T-cell (primary cell): ENCODE data around the gene INPP4B. TPM values are rescaled to one million over a fixed set of nuclear protein-coding genes. Genes with fewer than 3 reads are reported as not detected.

Source experiments
- ATAC-seq, 4 experiments: fragments of 200-7000 bp in 3 of 4; fragments of 150-1000 bp in 1 of 4; cut with Tn5 transposase; replicated peaks in 1 of 4; 1 replicate in 3 of 4; 2 replicates in 1 of 4; pipeline ENCODE4 v1.10.0; 2021; ENCODE audit warnings: moderate library complexity in 3 of 4, mild to moderate bottlenecking in 2 of 4, moderate number of reproducible peaks in 1 of 4
- CTCF ChIA-PET, 2 donors: fragments of 300-600 bp; sonication (Branson Sonifier 250); formaldehyde crosslinking; loops; one replicate each; lab custom pipeline; 2022; ENCODE audit warnings: antibody characterized with exemption in 2 of 2; lab: Charles Lee
- POLR2A ChIA-PET, 2 donors: fragments of 300-600 bp; sonication (Branson Sonifier 250); formaldehyde crosslinking; loops; one replicate each; lab custom pipeline; 2022; ENCODE audit warnings: antibody characterized with exemption in 2 of 2; lab: Charles Lee
- DNase-seq, 35 experiments: peaks; one replicate each; pipeline versions ENCODE4 v3.0.0 to v3.0.0-alpha.2; 2013 to 2023
- H3K27ac ChIP-seq: one replicate; pipeline ENCODE4 v1.5.1; 2013; ENCODE audit warnings: low read length
- H3K27me3 ChIP-seq, 2 experiments: replicated peaks in 1 of 2; 1 replicate in 1 of 2; 2 replicates in 1 of 2; pipeline versions ENCODE4 v1.6.1 to v1.7.0; 2013; ENCODE audit warnings: low read length in 1 of 2, mixed read lengths in 1 of 2; ENCODE audit not compliant: control insufficient read depth in 2 of 2, insufficient read depth in 2 of 2; ENCODE audit errors: extremely low read depth in 1 of 2
- H3K36me3 ChIP-seq, 2 donors: 1 replicate in 1 of 2; 2 replicates in 1 of 2; pipeline versions ENCODE4 v1.6.1 to v1.7.0; 2013; ENCODE audit warnings: low read length in 1 of 2; ENCODE audit not compliant: control insufficient read depth in 2 of 2, insufficient read depth in 1 of 2; ENCODE audit errors: extremely low read depth in 1 of 2
- H3K4me1 ChIP-seq, 2 experiments: 1 replicate in 1 of 2; 2 replicates in 1 of 2; pipeline versions ENCODE4 v1.6.1 to v1.7.0; 2013; ENCODE audit warnings: low read length in 2 of 2, mixed read lengths in 1 of 2; ENCODE audit not compliant: insufficient read depth in 2 of 2, control insufficient read depth in 1 of 2; ENCODE audit errors: extremely low read depth in 1 of 2
- H3K4me3 ChIP-seq, 2 donors: 1 replicate in 1 of 2; 2 replicates in 1 of 2; pipeline versions ENCODE4 v1.5.1 to v1.7.0; 2013; ENCODE audit warnings: mild to moderate bottlenecking in 2 of 2, low read length in 1 of 2, moderate library complexity in 1 of 2; ENCODE audit not compliant: control insufficient read depth in 1 of 2; ENCODE audit errors: extremely low read depth in 1 of 2
- H3K9me3 ChIP-seq: 2 replicates; pipeline ENCODE4 v1.7.0; 2013
- H3K27ac Mint-ChIP-seq, 2 donors: one replicate each; pipeline ENCODE4 v1.8.0; 2020 to 2021; ENCODE audit warnings: mild to moderate bottlenecking in 2 of 2, mixed read lengths in 2 of 2
- H3K27me3 Mint-ChIP-seq, 2 donors: one replicate each; pipeline ENCODE4 v1.8.0; 2021 to 2022; ENCODE audit warnings: mixed read lengths in 2 of 2
- H3K36me3 Mint-ChIP-seq: one replicate; pipeline ENCODE4 v1.8.0; 2021; ENCODE audit warnings: mixed read lengths
- H3K4me1 Mint-ChIP-seq, 3 donors: one replicate each; pipeline ENCODE4 v1.8.0; 2020 to 2022; ENCODE audit warnings: mixed read lengths in 3 of 3, mild to moderate bottlenecking in 1 of 3
- H3K4me3 Mint-ChIP-seq, 3 donors: one replicate each; pipeline ENCODE4 v1.8.0; 2020 to 2022; ENCODE audit warnings: mild to moderate bottlenecking in 3 of 3, mixed read lengths in 3 of 3, moderate library complexity in 3 of 3
- H3K9me3 Mint-ChIP-seq, 3 donors: one replicate each; pipeline ENCODE4 v1.8.0; 2020 to 2022; ENCODE audit warnings: mixed read lengths in 3 of 3
- WGBS: methylation state at CpG from one replicate; pipeline ENCODE4 v1.1.5; 2013; ENCODE audit warnings: missing lambda C conversion rate; ENCODE audit not compliant: insufficient coverage; 5-methylcytosine and 5-hydroxymethylcytosine counted together
- total RNA-seq, 35 experiments: library from RNA in 6 of 35; stranded (reverse) in 6 of 35; fragments of 120-200 nt in 1 of 35; gene quantifications; one replicate each; pipeline versions ENCODE4 v1.2.1 to v1.2.4 and lab custom pipeline; 2013 to 2026

INPP4B gene
- total RNA-seq, 5 donors from 2014 or later (not counting 1 experiment from before 2014, with no cell fraction given) = 47.4 to 99.7 (median 71.3) TPM

GRCh38 chr4:142158980-142159379 lies 687.1 kb downstream of the INPP4B start:
- no peaks in the 10 kb centered on the region for H3K9me3 Mint-ChIP-seq
- H3K4me3 ChIP-seq = no peak overlapping the region
- H3K27me3 Mint-ChIP-seq = no peaks in the 10 kb centered on the region
- peaks cover 0 to 26% of the 10 kb centered on the region in 2 donors for H3K36me3 ChIP-seq
- no peaks in the 10 kb centered on the region for H3K27me3 ChIP-seq
- H3K27ac ChIP-seq = no peak overlapping the region
- H3K4me1 ChIP-seq = no peaks in the 10 kb centered on the region
- ChIA-PET CTCF (no interaction called here), POLR2A (interaction anchor here in 1 of 2 donors (0.7 kb wide), 1 partner anchor 18 kb away, joined by 4 read pairs; no protein-coding TSS in a partner anchor)
- H3K4me3 Mint-ChIP-seq = no peak overlapping the region
- peaks cover 11 to 26% (median 13%) of the 10 kb centered on the region in 3 donors for H3K4me1 Mint-ChIP-seq
- no CpG with 5 or more reads among the region's 2 CpGs for WGBS
- H3K27ac Mint-ChIP-seq = no peak overlapping the region
- H3K9me3 ChIP-seq = no peaks in the 10 kb centered on the region
- DNase-seq (no peak), ATAC-seq (no peak)
- H3K36me3 Mint-ChIP-seq = peaks cover 73% of the 10 kb centered on the region

GRCh38 chr4:142156256-142156655 lies 689.8 kb downstream of the INPP4B start:
- Histone ChIP-seq H3K36me3 (peaks cover 0 to 31% of the 10 kb centered on the region in 2 donors), H3K9me3 (no peaks in the 10 kb centered on the region), H3K4me3 (no peak overlapping the region), H3K27me3 (no peaks in the 10 kb centered on the region), H3K4me1 (no peaks in the 10 kb centered on the region), H3K27ac (no peak overlapping the region)
- Mint-ChIP-seq H3K4me3 (no peak overlapping the region), H3K36me3 (peaks cover 69% of the 10 kb centered on the region), H3K9me3 (no peaks in the 10 kb centered on the region), H3K27me3 (no peaks in the 10 kb centered on the region), H3K4me1 (peaks cover 15 to 28% (median 17%) of the 10 kb centered on the region in 3 donors), H3K27ac (peak overlapping the region in 1 of 2 donors; percentile 39)
- DNase-seq (no peak), ATAC-seq (no peak)
- ChIA-PET POLR2A (no interaction called here), CTCF (no interaction called here)

- POLR2A ChIA-PET = interaction anchor here (0.8 to 1.0 kb wide), 2 partner anchors 8 to 397 kb away, joined by 3 read pairs; no protein-coding TSS in a partner anchor
Observed at GRCh38 chr4:142155347-142155746, 690.8 kb downstream of the INPP4B start.

GRCh38 chr4:142150483-142150882 lies 695.6 kb downstream of the INPP4B start:
- Histone ChIP-seq H3K4me3 (no peak overlapping the region), H3K4me1 (no peaks in the 10 kb centered on the region), H3K27me3 (no peaks in the 10 kb centered on the region), H3K9me3 (no peaks in the 10 kb centered on the region), H3K36me3 (peaks cover 4 to 34% of the 10 kb centered on the region in 2 donors), H3K27ac (no peak overlapping the region)
- ATAC-seq (no peak), DNase-seq (no peak)
- peaks cover 19 to 44% (median 43%) of the 10 kb centered on the region in 3 donors for H3K4me1 Mint-ChIP-seq
- peaks cover 61% of the 10 kb centered on the region for H3K36me3 Mint-ChIP-seq
- POLR2A ChIA-PET = no interaction called here
- 100% methylated on average over 2 of the region's 3 CpGs for WGBS
- CTCF ChIA-PET = interaction anchor here in 1 of 2 donors (0.8 kb wide), 1 partner anchor 9 kb away, joined by 4 read pairs; no protein-coding TSS in a partner anchor
- no peaks in the 10 kb centered on the region for H3K27me3 Mint-ChIP-seq
- no peaks in the 10 kb centered on the region for H3K9me3 Mint-ChIP-seq
- H3K4me3 Mint-ChIP-seq = no peak overlapping the region
- no peak overlapping the region for H3K27ac Mint-ChIP-seq

More at GRCh38 chr4:142155347-142155746, 690.8 kb downstream of the INPP4B start:
- Mint-ChIP-seq H3K27ac (peak overlapping the region in 1 of 2 donors; percentile 48), H3K9me3 (no peaks in the 10 kb centered on the region), H3K4me3 (no peak overlapping the region), H3K36me3 (peaks cover 65% of the 10 kb centered on the region), H3K4me1 (peaks cover 17 to 30% (median 20%) of the 10 kb centered on the region in 3 donors), H3K27me3 (no peaks in the 10 kb centered on the region)
- no peaks in the 10 kb centered on the region for H3K9me3 ChIP-seq
- CTCF ChIA-PET = interaction anchor here in 1 of 2 donors (1.2 kb wide), 1 partner anchor 8 kb away, joined by 4 read pairs; no protein-coding TSS in a partner anchor
- no peak overlapping the region for H3K4me3 ChIP-seq
- no peak for DNase-seq
- no peak overlapping the region for H3K27ac ChIP-seq
- H3K27me3 ChIP-seq = no peaks in the 10 kb centered on the region
- no CpG with 5 or more reads among the region's 2 CpGs for WGBS
- no peak for ATAC-seq
- peaks cover 3 to 31% of the 10 kb centered on the region in 2 donors for H3K36me3 ChIP-seq
- no peaks in the 10 kb centered on the region for H3K4me1 ChIP-seq

GRCh38 chr4:142144813-142145212 lies 701.3 kb downstream of the INPP4B start:
- no peak overlapping the region for H3K4me3 Mint-ChIP-seq
- no peaks in the 10 kb centered on the region for H3K9me3 Mint-ChIP-seq
- Histone ChIP-seq H3K36me3 (peaks cover 0 to 30% of the 10 kb centered on the region in 2 donors), H3K4me1 (no peaks in the 10 kb centered on the region), H3K27me3 (no peaks in the 10 kb centered on the region), H3K9me3 (no peaks in the 10 kb centered on the region), H3K4me3 (no peak overlapping the region), H3K27ac (no peak overlapping the region)
- POLR2A ChIA-PET = no interaction called here
- peaks cover 37 to 56% (median 49%) of the 10 kb centered on the region in 3 donors for H3K4me1 Mint-ChIP-seq
- no CpG with 5 or more reads among the region's 1 CpG for WGBS
- CTCF ChIA-PET = interaction anchor here in 1 of 2 donors (0.6 kb wide), 1 partner anchor 138 kb away, joined by 4 read pairs; no protein-coding TSS in a partner anchor
- peaks cover 57% of the 10 kb centered on the region for H3K36me3 Mint-ChIP-seq
- H3K27ac Mint-ChIP-seq = peak overlapping the region in 1 of 2 donors; percentile 73
- ATAC-seq = no peak
- no peak for DNase-seq
- H3K27me3 Mint-ChIP-seq = no peaks in the 10 kb centered on the region

GRCh38 chr4:142142366-142143054 lies 703.6 kb downstream of the INPP4B start:
- Histone ChIP-seq H3K4me1 (no peaks in the 10 kb centered on the region), H3K36me3 (peaks cover 0 to 23% of the 10 kb centered on the region in 2 donors), H3K9me3 (no peaks in the 10 kb centered on the region), H3K27ac (peak overlapping the region; percentile 29), H3K4me3 (no peak overlapping the region), H3K27me3 (no peaks in the 10 kb centered on the region)
- DNase-seq = no peak
- ChIA-PET POLR2A (interaction anchor here in 1 of 2 donors (0.6 kb wide), 1 partner anchor 561 kb away, joined by 3 read pairs; no protein-coding TSS in a partner anchor), CTCF (no interaction called here)
- H3K36me3 Mint-ChIP-seq = peaks cover 46% of the 10 kb centered on the region
- peaks cover 0 to 6% (median 1%) of the 10 kb centered on the region in 3 donors for H3K9me3 Mint-ChIP-seq
- WGBS = 88% methylated on average over 1 of the region's 2 CpGs
- H3K4me1 Mint-ChIP-seq = peaks cover 32 to 41% (median 33%) of the 10 kb centered on the region in 3 donors
- no peak overlapping the region for H3K4me3 Mint-ChIP-seq
- ATAC-seq = no peak
- H3K27ac Mint-ChIP-seq = peak overlapping the region; percentile 94 to 95
- no peaks in the 10 kb centered on the region for H3K27me3 Mint-ChIP-seq
